K562 (cell line): ENCODE data around the gene PSMB2. TPM values are rescaled to one million over a fixed set of nuclear protein-coding genes. Genes with fewer than 3 reads are reported as not detected.
A peak's percentile ranks its signal among the peaks of the same experiment; 100 is the strongest.

ENCODE experiments used
- CBX1 ChIP-seq: sonication (generic); IDR thresholded peaks from 2 replicates; pipeline ENCODE4 v1.6.1; 2016; ENCODE audit warnings: antibody characterized with exemption, low read depth, mild to moderate bottlenecking
- E2F3 ChIP-seq: fragments of 250-450 bp; sonication (Bioruptor Pico); IDR thresholded peaks from 2 replicates; pipeline ENCODE4 v1.4.0; 2020; ENCODE audit warnings: mild to moderate bottlenecking
- FOXK2 ChIP-seq, 2 experiments: fragments of 450-650 bp; IDR thresholded peaks in 1 of 2; conservative IDR thresholded peaks in 1 of 2; 2 replicates each; pipeline ENCODE4 v1.6.1; 2016; ENCODE audit warnings: low read depth in 2 of 2, mild to moderate bottlenecking in 1 of 2
- HDAC3 ChIP-seq: fragments of 450-650 bp; IDR thresholded peaks from 2 replicates; pipeline ENCODE4 v1.6.1; 2018; ENCODE audit warnings: borderline replicate concordance, mild to moderate bottlenecking, moderate library complexity; ENCODE audit not compliant: partially characterized antibody
- JUN ChIP-seq, 2 experiments: sonication (generic) in 1 of 2; formaldehyde crosslinking in 1 of 2; IDR thresholded peaks; 2 replicates each; pipeline versions ENCODE4 v1.6.1 to v1.8.0; 2012 to 2022; ENCODE audit warnings: borderline replicate concordance in 2 of 2, mild to moderate bottlenecking in 2 of 2, improper control_type of control experiment in 1 of 2, low read depth in 1 of 2, low read length in 1 of 2, missing genetic modification reagents in 1 of 2
- JUND ChIP-seq, 2 experiments: IDR thresholded peaks; 2 replicates in 1 of 2; 3 replicates in 1 of 2; pipeline ENCODE4 v1.6.1; 2011; ENCODE audit warnings: borderline replicate concordance in 2 of 2, low read depth in 2 of 2, low read length in 2 of 2, improper control_type of control experiment in 1 of 2, missing biosample characterization in 1 of 2, missing genetic modification characterization in 1 of 2, missing genetic modification reagents in 1 of 2
- KLF6 ChIP-seq: fragments of 250-450 bp; sonication (Bioruptor Pico); IDR thresholded peaks from 2 replicates; pipeline ENCODE4 v1.4.0; 2020; ENCODE audit warnings: mild to moderate bottlenecking, moderate library complexity, borderline replicate concordance
- MCM2 ChIP-seq: fragments of 450-650 bp; IDR thresholded peaks from 2 replicates; pipeline ENCODE4 v1.6.1; 2017; ENCODE audit warnings: low read depth, mild to moderate bottlenecking
- MYC ChIP-seq, 2 experiments: fragments of 250-450 bp in 1 of 2; sonication (Bioruptor Pico) in 1 of 2; IDR thresholded peaks; 2 replicates each; pipeline versions ENCODE4 v1.5.1 to v1.6.1; 2012 to 2021; ENCODE audit warnings: low read depth in 2 of 2, borderline replicate concordance in 1 of 2, improper control_type of control experiment in 1 of 2, low read length in 1 of 2, mild to moderate bottlenecking in 1 of 2, moderate library complexity in 1 of 2
- OTX1 ChIP-seq: fragments of 450-650 bp; formaldehyde crosslinking; IDR thresholded peaks from 2 replicates; pipeline ENCODE4 v1.4.0; 2022; ENCODE audit warnings: mild to moderate bottlenecking
- POLR2AphosphoS2 ChIP-seq: IDR thresholded peaks from 2 replicates; pipeline ENCODE4 v1.6.1; 2012; ENCODE audit warnings: low read length, improper control_type of control experiment
- SIN3A ChIP-seq, 2 experiments: fragments of 150-350 bp in 1 of 2; IDR thresholded peaks; 2 replicates each; pipeline ENCODE4 v1.6.1; 2011 to 2016; ENCODE audit warnings: borderline replicate concordance in 2 of 2, low read depth in 2 of 2, low read length in 2 of 2, mild to moderate bottlenecking in 2 of 2, moderate library complexity in 2 of 2; ENCODE audit not compliant: control insufficient read depth in 1 of 2
- SP2 ChIP-seq: IDR thresholded peaks from 2 replicates; pipeline ENCODE4 v1.6.1; 2011; ENCODE audit warnings: mild to moderate bottlenecking, low read depth, low read length, moderate library complexity; ENCODE audit not compliant: poor library complexity, severe bottlenecking; ENCODE audit errors: extremely low read depth
- SRSF9 ChIP-seq: fragments of 200-400 bp; formaldehyde crosslinking; IDR thresholded peaks from 2 replicates; pipeline ENCODE4 v1.6.1; 2017; ENCODE audit warnings: low read depth, low read length, borderline replicate concordance
- STAT5B ChIP-seq: fragments of 250-450 bp; sonication (Bioruptor Pico); IDR thresholded peaks from 2 replicates; pipeline ENCODE4 v1.8.0; 2021; ENCODE audit warnings: mild to moderate bottlenecking, inconsistent platforms
- TGIF2 ChIP-seq: sonication (generic); formaldehyde crosslinking; IDR thresholded peaks from 2 replicates; pipeline ENCODE4 v1.8.1; 2022; ENCODE audit warnings: mild to moderate bottlenecking, missing genetic modification reagents, moderate library complexity
- ZNF174 ChIP-seq: fragments of 250-450 bp; sonication (Bioruptor Pico); IDR thresholded peaks from 2 replicates; pipeline ENCODE4 v1.4.0; 2020; ENCODE audit warnings: mild to moderate bottlenecking
- ZNF239 ChIP-seq: fragments of 250-450 bp; sonication (Bioruptor Pico); IDR thresholded peaks from 2 replicates; pipeline ENCODE4 v1.4.0; 2020; ENCODE audit warnings: mild to moderate bottlenecking
- ZNF384 ChIP-seq: IDR thresholded peaks from 2 replicates; pipeline ENCODE4 v1.6.1; 2012; ENCODE audit warnings: low read depth, low read length, improper control_type of control experiment
- ZNF77 ChIP-seq: fragments of 250-450 bp; sonication (Bioruptor Pico); IDR thresholded peaks from 2 replicates; pipeline ENCODE4 v1.5.0; 2020
- ZNF830 ChIP-seq: fragments of 250-450 bp; sonication (Bioruptor Pico); IDR thresholded peaks from 2 replicates; pipeline ENCODE4 v1.5.0; 2021; ENCODE audit warnings: mild to moderate bottlenecking
- polyA plus RNA-seq, 8 experiments: library from polyadenylated mRNA; depleted of rRNA in 4 of 8; stranded (reverse) in 5 of 8; unstranded in 3 of 8; fragments of >200 nt; fragmentation: Nextera tagmentation in 2 of 8; fragmentation: Illumina TruSeq in 1 of 8; extraction: Ambion mirVana in 2 of 8; extraction: Trizol in 1 of 8; gene quantifications; 2 replicates each; pipeline versions ENCODE4 v1.2.1 to v1.2.3, GENCODE V29; 2011 to 2014; ENCODE audit warnings: inconsistent platforms in 1 of 8, missing spikeins in 1 of 8
- total RNA-seq, 7 experiments: library from RNA; depleted of rRNA in 6 of 7; stranded (reverse); fragments of >200 nt in 6 of 7; fragmentation: Illumina TruSeq in 2 of 7; extraction: Trizol in 2 of 7; gene quantifications; 2 replicates each; pipeline versions ENCODE4 v1.2.1 to v1.2.3, GENCODE V29; 2011 to 2021; ENCODE audit warnings: low replicate concordance in 1 of 7
- TF ChIP-seq, protein P1 (sequence below): sonication (generic); formaldehyde crosslinking; IDR thresholded peaks from 2 replicates; pipeline ENCODE4 v1.9.0; 2022; ENCODE audit warnings: mild to moderate bottlenecking, missing genetic modification reagents
- TF ChIP-seq, protein P2 (sequence below): sonication (generic); formaldehyde crosslinking; IDR thresholded peaks from 2 replicates; pipeline ENCODE4 v1.8.1; 2023; ENCODE audit warnings: mild to moderate bottlenecking, missing genetic modification reagents

PSMB2 gene
- total and polyA plus RNA-seq, 9 of the 15 experiments (the other 6 are each of a cell fraction or from before 2014, with no cell fraction given) = 71.7 to 543 (median 165) TPM

DNA sequence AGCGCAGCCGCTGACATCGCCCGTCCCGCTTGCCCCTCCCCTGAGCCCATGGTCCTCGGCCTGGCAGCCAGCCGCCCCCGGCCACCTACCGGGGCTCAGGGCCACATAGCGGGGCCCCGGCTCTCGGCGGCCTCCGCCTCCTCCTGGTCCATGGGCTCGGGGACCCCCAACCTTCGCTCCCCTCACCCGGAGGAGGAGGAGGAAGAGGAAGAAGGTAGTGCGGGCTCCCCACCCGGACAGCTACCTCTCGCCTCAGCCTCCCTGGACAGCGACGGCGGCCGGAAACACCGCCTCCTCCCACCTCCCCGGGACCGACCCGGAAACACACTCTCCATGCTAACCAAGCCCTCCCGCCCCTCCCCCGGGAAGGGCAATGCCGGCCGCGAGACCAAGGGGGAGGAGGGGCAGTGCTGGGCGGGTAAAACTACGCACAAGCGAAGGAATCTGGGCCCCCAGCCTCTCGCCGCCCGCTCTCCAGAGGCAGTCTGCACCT is 84.2 kb downstream of the PSMB2 start, which contains the start of gene KIAA0319L (continued):
- TF ChIP-seq, protein P1, sequence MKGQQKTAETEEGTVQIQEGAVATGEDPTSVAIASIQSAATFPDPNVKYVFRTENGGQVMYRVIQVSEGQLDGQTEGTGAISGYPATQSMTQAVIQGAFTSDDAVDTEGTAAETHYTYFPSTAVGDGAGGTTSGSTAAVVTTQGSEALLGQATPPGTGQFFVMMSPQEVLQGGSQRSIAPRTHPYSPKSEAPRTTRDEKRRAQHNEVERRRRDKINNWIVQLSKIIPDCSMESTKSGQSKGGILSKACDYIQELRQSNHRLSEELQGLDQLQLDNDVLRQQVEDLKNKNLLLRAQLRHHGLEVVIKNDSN (CRISPR knock-in tag) = no peak
- TF ChIP-seq JUN (IDR thresholded peaks at IDR 0.05; ENCODE audit: borderline replicate concordance, low read depth, low read length) = 0 out of 2 replicates have a peak, but pooled peaks have one; percentile 6
- TF ChIP-seq JUN (CRISPR knock-in tag; IDR thresholded peaks at IDR 0.05; ENCODE audit: borderline replicate concordance) = peak; percentile 57; the same call in 1 of the 2 replicates
- no peak for TF ChIP-seq SRSF9
- TF ChIP-seq MYC (IDR thresholded peaks at IDR 0.05; ENCODE audit: low read depth, low read length) = no peak
- TF ChIP-seq MYC (CRISPR knock-in tag; IDR thresholded peaks at IDR 0.05; ENCODE audit: borderline replicate concordance, low read depth) = no peak
- TF ChIP-seq OTX1 (CRISPR knock-in tag) = peak; percentile 37; the same call in 1 of the 2 replicates
- TF ChIP-seq KLF6 (CRISPR knock-in tag) = 0 out of 2 replicates have a peak, but pooled peaks have one; percentile 17
- TF ChIP-seq, protein P2, sequence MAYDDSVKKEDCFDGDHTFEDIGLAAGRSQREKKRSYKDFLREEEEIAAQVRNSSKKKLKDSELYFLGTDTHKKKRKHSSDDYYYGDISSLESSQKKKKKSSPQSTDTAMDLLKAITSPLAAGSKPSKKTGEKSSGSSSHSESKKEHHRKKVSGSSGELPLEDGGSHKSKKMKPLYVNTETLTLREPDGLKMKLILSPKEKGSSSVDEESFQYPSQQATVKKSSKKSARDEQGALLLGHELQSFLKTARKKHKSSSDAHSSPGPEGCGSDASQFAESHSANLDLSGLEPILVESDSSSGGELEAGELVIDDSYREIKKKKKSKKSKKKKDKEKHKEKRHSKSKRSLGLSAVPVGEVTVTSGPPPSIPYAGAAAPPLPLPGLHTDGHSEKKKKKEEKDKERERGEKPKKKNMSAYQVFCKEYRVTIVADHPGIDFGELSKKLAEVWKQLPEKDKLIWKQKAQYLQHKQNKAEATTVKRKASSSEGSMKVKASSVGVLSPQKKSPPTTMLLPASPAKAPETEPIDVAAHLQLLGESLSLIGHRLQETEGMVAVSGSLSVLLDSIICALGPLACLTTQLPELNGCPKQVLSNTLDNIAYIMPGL = peak; percentile 84; the same call in 1 of the 2 replicates
- TF ChIP-seq CBX1 = peak; percentile 19; the same call in 1 of the 2 replicates
- TF ChIP-seq ZNF174 (CRISPR knock-in tag) = no peak
- no peak; the same call in 1 of the 2 replicates for TF ChIP-seq JUND (IDR thresholded peaks at IDR 0.05; ENCODE audit: borderline replicate concordance, low read depth, low read length)
- TF ChIP-seq JUND (tag; IDR thresholded peaks at IDR 0.05; ENCODE audit: borderline replicate concordance, low read depth, low read length) = no peak
- no peak for TF ChIP-seq ZNF239
- no peak for TF ChIP-seq ZNF77 (CRISPR knock-in tag)
- TF ChIP-seq FOXK2 (conservative IDR thresholded peaks at IDR 0.05 in 1 of 2, IDR thresholded peaks at IDR 0.05 in 1 of 2; ENCODE audit: low read depth in 2 of 2) = peak; percentile 19 to 54; a peak in 1 of 4 replicates
- TF ChIP-seq HDAC3 = no peak
- TF ChIP-seq TGIF2 (CRISPR knock-in tag) = no peak
- peak in 1 of 2 experiments; percentile 69 for TF ChIP-seq SIN3A (IDR thresholded peaks at IDR 0.05; ENCODE audit: borderline replicate concordance in 2 of 2, control insufficient read depth in 1 of 2, low read depth in 2 of 2, low read length in 2 of 2)
- TF ChIP-seq ZNF384 = no peak
- no peak for TF ChIP-seq STAT5B (CRISPR knock-in tag)
- no peak for TF ChIP-seq MCM2
- no peak for TF ChIP-seq ZNF830 (CRISPR knock-in tag)
- TF ChIP-seq SP2 = no peak
- no peak for TF ChIP-seq E2F3
- TF ChIP-seq POLR2AphosphoS2 = no peak
